HepG2 (cell line): Measurements from ENCODE around the gene C14orf93. TPM values are rescaled to one million over a fixed set of nuclear protein-coding genes. Genes with fewer than 3 reads are reported as not detected.
"Not testable (repeated sequence)": the region's sequence is repeated elsewhere in the genome, so short reads cannot be mapped to it uniquely, and the experiment has no call there.

Source experiments
- ATAD3A ChIP-seq: sonication (generic); formaldehyde crosslinking; IDR thresholded peaks from 2 replicates; pipeline ENCODE4 v1.4.0; 2020; ENCODE audit warnings: missing genetic modification reagents
- BCL6 ChIP-seq: IDR thresholded peaks from 2 replicates; pipeline ENCODE4 v1.6.1; 2016; ENCODE audit warnings: missing genetic modification reagents, missing compliant biosample characterization
- BORCS8-MEF2B ChIP-seq: sonication (generic); formaldehyde crosslinking; IDR thresholded peaks from 2 replicates; pipeline ENCODE4 v1.8.0; 2022; ENCODE audit warnings: mild to moderate bottlenecking, missing genetic modification reagents
- IRF2 ChIP-seq: IDR thresholded peaks from 2 replicates; pipeline ENCODE4 v1.6.1; 2018; ENCODE audit warnings: missing genetic modification reagents, missing compliant biosample characterization
- KDM1A ChIP-seq: IDR thresholded peaks from 2 replicates; pipeline ENCODE4 v1.6.1; 2016; ENCODE audit warnings: missing compliant biosample characterization
- KLF16 ChIP-seq, 2 experiments: sonication (generic) in 1 of 2; formaldehyde crosslinking in 1 of 2; IDR thresholded peaks; 2 replicates each; pipeline versions ENCODE4 v1.6.1 to v1.8.0; 2016 to 2023; ENCODE audit warnings: missing genetic modification reagents in 2 of 2, missing compliant biosample characterization in 1 of 2
- MTA1 ChIP-seq: sonication (generic); formaldehyde crosslinking; IDR thresholded peaks from 2 replicates; pipeline ENCODE4 v1.4.0; 2020; ENCODE audit warnings: missing genetic modification reagents, mild to moderate bottlenecking, borderline replicate concordance
- NONO ChIP-seq, 2 experiments: fragments of 450-650 bp in 1 of 2; sonication (generic) in 1 of 2; formaldehyde crosslinking in 1 of 2; IDR thresholded peaks in 1 of 2; conservative IDR thresholded peaks in 1 of 2; 2 replicates each; pipeline versions ENCODE4 v1.6.1 to v1.8.0; 2017 to 2022; ENCODE audit warnings: mild to moderate bottlenecking in 1 of 2, missing genetic modification reagents in 1 of 2, moderate library complexity in 1 of 2
- NR2F1 ChIP-seq, 2 experiments: fragments of 450-650 bp in 1 of 2; formaldehyde crosslinking in 1 of 2; IDR thresholded peaks; 2 replicates each; pipeline versions ENCODE4 v1.5.0 to v1.6.1; 2016 to 2020; ENCODE audit warnings: mild to moderate bottlenecking in 1 of 2, missing compliant biosample characterization in 1 of 2, missing genetic modification reagents in 1 of 2, moderate library complexity in 1 of 2
- PHF21A ChIP-seq: sonication (generic); formaldehyde crosslinking; IDR thresholded peaks from 2 replicates; pipeline ENCODE4 v1.5.0; 2020; ENCODE audit warnings: mild to moderate bottlenecking, missing genetic modification reagents
- PHF5A ChIP-seq: IDR thresholded peaks from one replicate; pipeline ENCODE4 v1.6.1; 2018; ENCODE audit warnings: low read depth, missing genetic modification reagents; ENCODE audit not compliant: unreplicated experiment
- SALL2 ChIP-seq: sonication (generic); formaldehyde crosslinking; IDR thresholded peaks from 2 replicates; pipeline ENCODE4 v1.8.1; 2023; ENCODE audit warnings: mild to moderate bottlenecking, missing genetic modification reagents, inconsistent platforms
- ZBTB7B ChIP-seq: sonication (generic); formaldehyde crosslinking; IDR thresholded peaks from 2 replicates; pipeline ENCODE4 v1.4.0; 2020; ENCODE audit warnings: missing genetic modification reagents
- ZNF460 ChIP-seq: sonication (generic); formaldehyde crosslinking; IDR thresholded peaks from 2 replicates; pipeline ENCODE4 v1.5.1; 2020; ENCODE audit warnings: missing genetic modification reagents, mild to moderate bottlenecking, borderline replicate concordance
- ZNF746 ChIP-seq: sonication (generic); formaldehyde crosslinking; IDR thresholded peaks from 2 replicates; pipeline ENCODE4 v1.8.0; 2022; ENCODE audit warnings: mild to moderate bottlenecking, missing genetic modification reagents
- polyA plus RNA-seq, 8 experiments: library from polyadenylated mRNA; depleted of rRNA in 3 of 8; stranded (reverse) in 7 of 8; unstranded in 1 of 8; fragments of >200 nt; fragmentation: Illumina TruSeq in 4 of 8; extraction: Trizol in 4 of 8; gene quantifications; 2 replicates each; pipeline versions ENCODE4 v1.2.1 to v1.2.3, GENCODE V29; 2011 to 2016; ENCODE audit warnings: low read depth in 4 of 8, missing spikeins in 1 of 8, mixed read lengths in 1 of 8; ENCODE audit not compliant: insufficient read depth in 1 of 8
- total RNA-seq, 5 experiments: library from RNA; depleted of rRNA; stranded (reverse); fragments of >200 nt; fragmentation: Illumina TruSeq; extraction: Trizol; gene quantifications; 2 replicates each; pipeline ENCODE4 v1.2.3, GENCODE V29; 2016; ENCODE audit warnings: low read depth in 1 of 5
- TF ChIP-seq, protein P1 (sequence below): sonication (generic); formaldehyde crosslinking; IDR thresholded peaks from 2 replicates; pipeline ENCODE4 v1.4.0; 2020; ENCODE audit warnings: missing genetic modification reagents
- TF ChIP-seq, protein P2 (sequence below): sonication (generic); formaldehyde crosslinking; conservative IDR thresholded peaks from 2 replicates; pipeline ENCODE4 v1.4.0; 2020; ENCODE audit warnings: mild to moderate bottlenecking, missing genetic modification reagents, moderate library complexity
- TF ChIP-seq, protein P3 (sequence below): sonication (generic); formaldehyde crosslinking; IDR thresholded peaks from 2 replicates; pipeline ENCODE4 v1.4.0; 2020; ENCODE audit warnings: mild to moderate bottlenecking, missing genetic modification reagents
- TF ChIP-seq, protein P4 (sequence below): IDR thresholded peaks from 2 replicates; pipeline ENCODE4 v1.6.1; 2018; ENCODE audit warnings: missing genetic modification reagents

C14orf93 gene
- total and polyA plus RNA-seq, 2 of the 13 experiments (the other 11 are each of a cell fraction or from before 2014, with no cell fraction given): 11.4 to 22.5 TPM

DNA sequence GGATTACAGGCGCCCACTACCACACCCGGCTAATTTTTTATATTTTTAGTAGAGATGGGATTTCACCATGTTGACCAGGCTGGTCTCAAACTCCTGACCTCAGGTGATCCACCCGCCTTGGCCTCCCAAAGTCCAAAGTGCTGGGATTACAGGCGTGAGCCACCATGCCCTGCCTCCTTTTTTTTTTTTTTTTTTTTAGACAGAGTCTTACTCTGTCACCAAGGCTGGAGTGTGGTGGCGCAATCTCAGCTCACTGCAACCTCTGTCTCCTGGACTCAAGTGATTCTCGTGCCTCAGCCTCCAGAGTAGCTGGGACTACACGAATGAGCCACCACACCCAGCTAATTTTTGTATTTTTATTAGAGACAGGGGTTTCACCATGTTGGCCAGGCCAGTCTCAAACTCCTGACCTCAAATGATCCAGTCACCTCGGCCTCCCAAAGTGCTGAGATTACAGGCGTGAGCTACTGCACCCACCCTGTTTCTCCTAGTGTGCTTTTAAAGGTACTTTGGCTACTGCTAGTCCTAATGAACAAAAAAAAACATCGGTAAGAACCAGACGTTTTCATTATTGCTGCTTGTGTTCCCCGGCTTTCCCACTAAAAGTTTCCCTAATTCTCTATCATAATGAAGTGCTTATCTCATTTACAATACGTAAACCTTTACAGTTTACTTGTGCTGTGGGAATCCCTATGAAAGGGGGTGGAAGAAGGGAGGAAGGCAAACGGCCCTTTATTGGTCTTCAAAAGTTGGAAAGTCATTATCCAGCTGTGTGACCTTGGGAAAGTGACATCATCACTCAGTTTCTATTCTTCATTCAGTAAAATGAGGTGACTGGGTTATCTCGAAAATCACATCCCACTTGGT lies 43.8 kb downstream of the C14orf93 start (continued):
- TF ChIP-seq, protein P1, sequence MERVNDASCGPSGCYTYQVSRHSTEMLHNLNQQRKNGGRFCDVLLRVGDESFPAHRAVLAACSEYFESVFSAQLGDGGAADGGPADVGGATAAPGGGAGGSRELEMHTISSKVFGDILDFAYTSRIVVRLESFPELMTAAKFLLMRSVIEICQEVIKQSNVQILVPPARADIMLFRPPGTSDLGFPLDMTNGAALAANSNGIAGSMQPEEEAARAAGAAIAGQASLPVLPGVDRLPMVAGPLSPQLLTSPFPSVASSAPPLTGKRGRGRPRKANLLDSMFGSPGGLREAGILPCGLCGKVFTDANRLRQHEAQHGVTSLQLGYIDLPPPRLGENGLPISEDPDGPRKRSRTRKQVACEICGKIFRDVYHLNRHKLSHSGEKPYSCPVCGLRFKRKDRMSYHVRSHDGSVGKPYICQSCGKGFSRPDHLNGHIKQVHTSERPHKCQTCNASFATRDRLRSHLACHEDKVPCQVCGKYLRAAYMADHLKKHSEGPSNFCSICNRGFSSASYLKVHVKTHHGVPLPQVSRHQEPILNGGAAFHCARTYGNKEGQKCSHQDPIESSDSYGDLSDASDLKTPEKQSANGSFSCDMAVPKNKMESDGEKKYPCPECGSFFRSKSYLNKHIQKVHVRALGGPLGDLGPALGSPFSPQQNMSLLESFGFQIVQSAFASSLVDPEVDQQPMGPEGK (CRISPR knock-in tag): peak; percentile 49; the same call in 1 of the 2 replicates
- TF ChIP-seq BCL6 (peak; percentile 34; the same call in 1 of the 2 replicates), NONO (CRISPR knock-in tag; conservative IDR thresholded peaks at IDR 0.05) (peak; percentile 91), KLF16 (CRISPR knock-in tag; IDR thresholded peaks at IDR 0.05) (peak in 1 of 2 experiments; percentile 33; a peak in 2 of 4 replicates), BORCS8-MEF2B (CRISPR knock-in tag) (peak; percentile 66; the same call in 1 of the 2 replicates), ATAD3A (CRISPR knock-in tag) (peak; percentile 13; the same call in 1 of the 2 replicates), KDM1A (CRISPR knock-in tag) (peak; percentile 94), ZBTB7B (peak; percentile 45), PHF5A (CRISPR knock-in tag) (peak; percentile 22), IRF2 (0 out of 2 replicates have a peak, but pooled peaks have one; percentile 44), NR2F1 (CRISPR knock-in tag; IDR thresholded peaks at IDR 0.05) (peak; percentile 51 to 67; a peak in 3 of 4 replicates), ZNF460 (peak; percentile 99), ZNF746 (CRISPR knock-in tag) (peak; percentile 61; the same call in 1 of the 2 replicates), PHF21A (CRISPR knock-in tag) (peak; percentile 92), SALL2 (peak; percentile 77; the same call in 1 of the 2 replicates), MTA1 (peak; percentile 55; the same call in 1 of the 2 replicates)
- not testable (repeated sequence) for TF ChIP-seq NONO (IDR thresholded peaks at IDR 0.05)
- TF ChIP-seq, protein P2, sequence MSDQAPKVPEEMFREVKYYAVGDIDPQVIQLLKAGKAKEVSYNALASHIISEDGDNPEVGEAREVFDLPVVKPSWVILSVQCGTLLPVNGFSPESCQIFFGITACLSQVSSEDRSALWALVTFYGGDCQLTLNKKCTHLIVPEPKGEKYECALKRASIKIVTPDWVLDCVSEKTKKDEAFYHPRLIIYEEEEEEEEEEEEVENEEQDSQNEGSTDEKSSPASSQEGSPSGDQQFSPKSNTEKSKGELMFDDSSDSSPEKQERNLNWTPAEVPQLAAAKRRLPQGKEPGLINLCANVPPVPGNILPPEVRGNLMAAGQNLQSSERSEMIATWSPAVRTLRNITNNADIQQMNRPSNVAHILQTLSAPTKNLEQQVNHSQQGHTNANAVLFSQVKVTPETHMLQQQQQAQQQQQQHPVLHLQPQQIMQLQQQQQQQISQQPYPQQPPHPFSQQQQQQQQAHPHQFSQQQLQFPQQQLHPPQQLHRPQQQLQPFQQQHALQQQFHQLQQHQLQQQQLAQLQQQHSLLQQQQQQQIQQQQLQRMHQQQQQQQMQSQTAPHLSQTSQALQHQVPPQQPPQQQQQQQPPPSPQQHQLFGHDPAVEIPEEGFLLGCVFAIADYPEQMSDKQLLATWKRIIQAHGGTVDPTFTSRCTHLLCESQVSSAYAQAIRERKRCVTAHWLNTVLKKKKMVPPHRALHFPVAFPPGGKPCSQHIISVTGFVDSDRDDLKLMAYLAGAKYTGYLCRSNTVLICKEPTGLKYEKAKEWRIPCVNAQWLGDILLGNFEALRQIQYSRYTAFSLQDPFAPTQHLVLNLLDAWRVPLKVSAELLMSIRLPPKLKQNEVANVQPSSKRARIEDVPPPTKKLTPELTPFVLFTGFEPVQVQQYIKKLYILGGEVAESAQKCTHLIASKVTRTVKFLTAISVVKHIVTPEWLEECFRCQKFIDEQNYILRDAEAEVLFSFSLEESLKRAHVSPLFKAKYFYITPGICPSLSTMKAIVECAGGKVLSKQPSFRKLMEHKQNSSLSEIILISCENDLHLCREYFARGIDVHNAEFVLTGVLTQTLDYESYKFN (CRISPR knock-in tag): peak; percentile 83
- TF ChIP-seq, protein P3, sequence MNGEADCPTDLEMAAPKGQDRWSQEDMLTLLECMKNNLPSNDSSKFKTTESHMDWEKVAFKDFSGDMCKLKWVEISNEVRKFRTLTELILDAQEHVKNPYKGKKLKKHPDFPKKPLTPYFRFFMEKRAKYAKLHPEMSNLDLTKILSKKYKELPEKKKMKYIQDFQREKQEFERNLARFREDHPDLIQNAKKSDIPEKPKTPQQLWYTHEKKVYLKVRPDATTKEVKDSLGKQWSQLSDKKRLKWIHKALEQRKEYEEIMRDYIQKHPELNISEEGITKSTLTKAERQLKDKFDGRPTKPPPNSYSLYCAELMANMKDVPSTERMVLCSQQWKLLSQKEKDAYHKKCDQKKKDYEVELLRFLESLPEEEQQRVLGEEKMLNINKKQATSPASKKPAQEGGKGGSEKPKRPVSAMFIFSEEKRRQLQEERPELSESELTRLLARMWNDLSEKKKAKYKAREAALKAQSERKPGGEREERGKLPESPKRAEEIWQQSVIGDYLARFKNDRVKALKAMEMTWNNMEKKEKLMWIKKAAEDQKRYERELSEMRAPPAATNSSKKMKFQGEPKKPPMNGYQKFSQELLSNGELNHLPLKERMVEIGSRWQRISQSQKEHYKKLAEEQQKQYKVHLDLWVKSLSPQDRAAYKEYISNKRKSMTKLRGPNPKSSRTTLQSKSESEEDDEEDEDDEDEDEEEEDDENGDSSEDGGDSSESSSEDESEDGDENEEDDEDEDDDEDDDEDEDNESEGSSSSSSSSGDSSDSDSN (CRISPR knock-in tag): peak; percentile 57; the same call in 1 of the 2 replicates
- TF ChIP-seq, protein P4, sequence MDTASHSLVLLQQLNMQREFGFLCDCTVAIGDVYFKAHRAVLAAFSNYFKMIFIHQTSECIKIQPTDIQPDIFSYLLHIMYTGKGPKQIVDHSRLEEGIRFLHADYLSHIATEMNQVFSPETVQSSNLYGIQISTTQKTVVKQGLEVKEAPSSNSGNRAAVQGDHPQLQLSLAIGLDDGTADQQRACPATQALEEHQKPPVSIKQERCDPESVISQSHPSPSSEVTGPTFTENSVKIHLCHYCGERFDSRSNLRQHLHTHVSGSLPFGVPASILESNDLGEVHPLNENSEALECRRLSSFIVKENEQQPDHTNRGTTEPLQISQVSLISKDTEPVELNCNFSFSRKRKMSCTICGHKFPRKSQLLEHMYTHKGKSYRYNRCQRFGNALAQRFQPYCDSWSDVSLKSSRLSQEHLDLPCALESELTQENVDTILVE (CRISPR knock-in tag): 0 out of 2 replicates have a peak, but pooled peaks have one; percentile 41
